NB4 (cell line): Measurements from ENCODE around the gene PLEKHA8.

Experiments
- DNase-seq: peaks from one replicate; pipeline ENCODE4 v3.0.0; 2010; ENCODE audit warnings: low read depth
- H3K4me3 ChIP-seq: one replicate; pipeline ENCODE4 v1.5.1; 2011; ENCODE audit warnings: mild to moderate bottlenecking, low read depth, low read length, moderate library complexity
- MAX ChIP-seq: IDR thresholded peaks from 2 replicates; pipeline ENCODE4 v1.6.1; 2011; ENCODE audit warnings: low read depth, low read length
- MYC ChIP-seq: IDR thresholded peaks from 2 replicates; pipeline ENCODE4 v1.6.1; 2011; ENCODE audit warnings: low read depth, low read length
- POLR2A ChIP-seq: IDR thresholded peaks from 2 replicates; pipeline ENCODE4 v1.6.1; 2011; ENCODE audit warnings: mild to moderate bottlenecking; ENCODE audit not compliant: insufficient read length; ENCODE audit errors: extremely low read depth
- TF ChIP-seq, protein P1 (sequence below): IDR thresholded peaks from one replicate; pipeline ENCODE4 v1.5.1; 2012; ENCODE audit warnings: low read depth, low read length

Gene PLEKHA8

DNA sequence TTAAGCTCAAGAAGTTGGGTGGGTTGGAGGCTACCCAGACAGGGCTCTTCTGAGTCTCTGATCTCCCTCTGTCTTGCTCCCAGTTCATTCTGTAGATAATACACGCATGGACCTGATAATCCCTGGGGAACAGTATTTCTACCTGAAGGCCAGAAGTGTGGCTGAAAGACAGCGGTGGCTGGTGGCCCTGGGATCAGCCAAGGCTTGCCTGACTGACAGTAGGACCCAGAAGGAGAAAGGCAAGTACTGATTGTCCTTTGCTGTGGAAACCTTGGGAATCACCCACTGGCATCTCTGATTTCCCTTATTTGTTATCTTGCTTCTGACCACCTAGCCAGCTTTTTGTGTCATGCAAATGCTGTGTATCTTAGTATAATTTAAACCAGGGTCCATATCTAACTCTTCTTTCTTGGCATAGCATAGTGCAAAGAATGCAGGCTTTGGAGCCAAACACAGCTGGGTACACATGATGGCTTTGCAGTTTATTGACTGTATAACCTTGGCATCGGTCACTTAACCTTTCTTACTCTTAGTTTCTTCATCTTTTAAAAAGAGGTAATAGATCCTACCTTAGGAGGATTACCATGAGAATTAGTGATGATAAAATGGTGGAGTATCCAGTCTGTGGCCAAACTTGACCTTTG is 18.0 kb downstream of the PLEKHA8 start:
- TF ChIP-seq MYC: no peak
- no peak for TF ChIP-seq MAX
- TF ChIP-seq POLR2A: no peak
- TF ChIP-seq, protein P1, sequence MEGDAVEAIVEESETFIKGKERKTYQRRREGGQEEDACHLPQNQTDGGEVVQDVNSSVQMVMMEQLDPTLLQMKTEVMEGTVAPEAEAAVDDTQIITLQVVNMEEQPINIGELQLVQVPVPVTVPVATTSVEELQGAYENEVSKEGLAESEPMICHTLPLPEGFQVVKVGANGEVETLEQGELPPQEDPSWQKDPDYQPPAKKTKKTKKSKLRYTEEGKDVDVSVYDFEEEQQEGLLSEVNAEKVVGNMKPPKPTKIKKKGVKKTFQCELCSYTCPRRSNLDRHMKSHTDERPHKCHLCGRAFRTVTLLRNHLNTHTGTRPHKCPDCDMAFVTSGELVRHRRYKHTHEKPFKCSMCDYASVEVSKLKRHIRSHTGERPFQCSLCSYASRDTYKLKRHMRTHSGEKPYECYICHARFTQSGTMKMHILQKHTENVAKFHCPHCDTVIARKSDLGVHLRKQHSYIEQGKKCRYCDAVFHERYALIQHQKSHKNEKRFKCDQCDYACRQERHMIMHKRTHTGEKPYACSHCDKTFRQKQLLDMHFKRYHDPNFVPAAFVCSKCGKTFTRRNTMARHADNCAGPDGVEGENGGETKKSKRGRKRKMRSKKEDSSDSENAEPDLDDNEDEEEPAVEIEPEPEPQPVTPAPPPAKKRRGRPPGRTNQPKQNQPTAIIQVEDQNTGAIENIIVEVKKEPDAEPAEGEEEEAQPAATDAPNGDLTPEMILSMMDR: no peak
- H3K4me3 ChIP-seq: no peak overlapping the region
- no peak for DNase-seq

DNA sequence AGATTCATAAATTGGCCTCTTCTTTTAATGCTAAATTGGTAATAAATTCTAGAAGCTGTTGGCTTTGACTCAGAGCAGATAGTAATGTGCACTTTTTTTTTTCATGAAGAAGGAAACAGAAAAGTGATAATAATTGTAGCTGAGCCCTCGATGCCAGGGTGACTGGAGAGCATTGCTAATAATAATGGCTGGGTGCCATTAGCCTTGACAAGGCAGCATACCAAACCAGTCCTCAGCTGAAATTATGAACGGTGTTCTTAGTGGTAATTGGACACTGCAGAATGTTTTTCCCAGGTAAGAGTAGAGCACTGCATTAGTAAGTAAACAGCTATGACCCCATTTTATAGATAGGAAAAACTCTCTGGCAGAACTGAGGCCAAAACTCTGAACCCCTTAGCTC is 18.9 kb downstream of the PLEKHA8 start:
- no peak for DNase-seq
- TF ChIP-seq MYC (no peak), POLR2A (no peak), MAX (no peak)
- TF ChIP-seq, protein P1: no peak
- H3K4me3 ChIP-seq: no peak overlapping the region

- TF ChIP-seq, protein P1: no peak
- TF ChIP-seq POLR2A (no peak), MAX (no peak), MYC (no peak)
- H3K4me3 ChIP-seq: no peak overlapping the region
Measured at GRCh38 chr7:30048582-30048981, 20.4 kb downstream of the PLEKHA8 start.

DNA sequence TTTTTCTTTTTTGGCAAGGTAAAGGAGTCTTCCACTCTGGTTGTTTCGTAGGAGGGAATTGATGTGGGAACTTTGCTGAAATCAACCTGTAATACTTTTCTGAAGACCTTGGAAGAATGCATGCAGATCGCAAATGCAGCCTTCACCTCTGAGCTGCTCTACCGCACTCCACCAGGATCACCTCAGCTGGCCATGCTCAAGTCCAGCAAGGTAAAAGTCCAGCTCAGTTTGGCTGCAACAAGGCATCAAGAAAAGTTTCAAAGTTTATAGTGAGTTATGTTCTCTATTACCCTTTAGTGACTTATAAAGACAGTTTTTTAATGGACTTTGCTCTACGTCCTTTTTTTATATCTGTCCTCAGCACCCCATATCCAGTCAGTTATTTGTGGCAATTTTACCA is 21.0 kb downstream of the PLEKHA8 start:
- no peak overlapping the region for H3K4me3 ChIP-seq
- DNase-seq: no peak
- TF ChIP-seq POLR2A (no peak), MYC (no peak), MAX (no peak)
- TF ChIP-seq, protein P1: no peak

More at GRCh38 chr7:30048582-30048981, 20.4 kb downstream of the PLEKHA8 start:
- DNase-seq: no peak

DNA sequence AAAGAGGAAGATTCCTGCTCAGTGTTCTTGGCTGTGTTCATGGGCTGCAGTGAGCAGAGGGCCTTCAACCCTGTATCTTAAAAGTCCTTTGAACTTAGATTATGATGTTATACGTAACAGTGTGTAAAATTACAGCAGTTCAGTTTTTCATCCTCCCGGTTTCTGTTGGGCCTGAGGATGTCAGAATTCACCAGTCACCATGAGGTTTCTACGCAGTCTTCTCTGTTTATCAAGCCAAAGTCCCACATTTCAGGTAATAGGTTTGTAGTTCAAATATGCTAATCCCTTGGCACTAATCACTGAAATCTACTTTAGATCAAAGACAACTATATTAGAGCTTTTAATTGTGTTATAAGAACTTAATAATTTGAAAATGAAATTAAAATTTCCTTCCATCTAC is 24.9 kb downstream of the PLEKHA8 start:
- DNase-seq: no peak
- TF ChIP-seq, protein P1: no peak
- no peak for TF ChIP-seq MAX
- no peak for TF ChIP-seq POLR2A
- no peak for TF ChIP-seq MYC
- no peak overlapping the region for H3K4me3 ChIP-seq
